Testis (tissue), 2 donors: ENCODE measurements around the gene TF.

Source experiments
- POLR2A ChIP-seq: fragments of 450-650 bp; IDR thresholded peaks from one replicate; pipeline ENCODE4 v1.6.1; 2017; ENCODE audit warnings: antibody characterized with exemption, mild to moderate bottlenecking, moderate library complexity
- TF ChIP-seq, protein P1 (sequence below), 3 experiments: fragments of 450-650 bp in 2 of 3; fragments of 200-600 bp in 1 of 3; sonication (generic) in 1 of 3; IDR thresholded peaks; one replicate each; pipeline ENCODE4 v1.5.1; 2016 to 2019; ENCODE audit warnings: antibody characterized with exemption in 3 of 3, mild to moderate bottlenecking in 2 of 3, moderate library complexity in 1 of 3

DNA sequence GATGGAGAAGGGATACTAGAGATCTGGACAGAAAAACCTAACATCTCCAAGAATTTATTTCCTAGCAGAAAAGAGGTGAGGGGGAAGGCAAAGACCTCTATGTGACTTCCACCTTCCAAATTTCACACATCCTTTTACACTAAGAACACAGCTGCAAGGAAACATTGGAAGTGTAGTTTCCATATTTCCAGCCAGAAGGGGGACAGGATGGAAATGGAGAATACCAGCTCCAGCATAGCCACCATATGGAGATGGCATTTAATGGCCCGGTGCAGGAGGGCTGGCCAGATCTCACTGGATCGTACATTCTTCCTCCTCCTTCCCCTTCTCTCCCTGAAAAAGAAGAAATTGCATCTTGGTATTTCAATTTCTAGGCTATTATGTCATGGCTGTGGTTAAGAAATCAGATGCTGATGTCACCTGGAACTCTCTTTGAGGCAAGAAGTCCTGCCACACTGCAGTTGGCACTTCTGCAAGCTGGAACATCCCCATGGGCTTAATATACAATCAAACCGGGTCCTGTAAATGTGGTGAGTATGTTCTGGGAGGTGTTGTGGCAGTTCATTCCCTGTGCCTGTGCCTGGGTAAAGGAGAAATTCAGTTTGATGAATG, 36.9 kb upstream of the TF start:
- no peak for TF ChIP-seq POLR2A
- TF ChIP-seq, protein P1, sequence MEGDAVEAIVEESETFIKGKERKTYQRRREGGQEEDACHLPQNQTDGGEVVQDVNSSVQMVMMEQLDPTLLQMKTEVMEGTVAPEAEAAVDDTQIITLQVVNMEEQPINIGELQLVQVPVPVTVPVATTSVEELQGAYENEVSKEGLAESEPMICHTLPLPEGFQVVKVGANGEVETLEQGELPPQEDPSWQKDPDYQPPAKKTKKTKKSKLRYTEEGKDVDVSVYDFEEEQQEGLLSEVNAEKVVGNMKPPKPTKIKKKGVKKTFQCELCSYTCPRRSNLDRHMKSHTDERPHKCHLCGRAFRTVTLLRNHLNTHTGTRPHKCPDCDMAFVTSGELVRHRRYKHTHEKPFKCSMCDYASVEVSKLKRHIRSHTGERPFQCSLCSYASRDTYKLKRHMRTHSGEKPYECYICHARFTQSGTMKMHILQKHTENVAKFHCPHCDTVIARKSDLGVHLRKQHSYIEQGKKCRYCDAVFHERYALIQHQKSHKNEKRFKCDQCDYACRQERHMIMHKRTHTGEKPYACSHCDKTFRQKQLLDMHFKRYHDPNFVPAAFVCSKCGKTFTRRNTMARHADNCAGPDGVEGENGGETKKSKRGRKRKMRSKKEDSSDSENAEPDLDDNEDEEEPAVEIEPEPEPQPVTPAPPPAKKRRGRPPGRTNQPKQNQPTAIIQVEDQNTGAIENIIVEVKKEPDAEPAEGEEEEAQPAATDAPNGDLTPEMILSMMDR (IDR thresholded peaks at IDR 0.05), result no peak
